Heart right ventricle (tissue), 16 donors: ENCODE data around the gene FBXO2. TPM values are rescaled to one million over a fixed set of nuclear protein-coding genes. Genes with fewer than 3 reads are reported as not detected.

ENCODE experiments used
- ATAC-seq, 8 donors: fragments of 200-7000 bp; cut with Tn5 transposase; one replicate each; pipeline ENCODE4 v1.9.1; 2020; ENCODE audit warnings: mild to moderate bottlenecking in 8 of 8, moderate library complexity in 8 of 8, moderate number of reproducible peaks in 1 of 8
- DNase-seq, 2 donors: peaks; one replicate each; pipeline ENCODE4 v3.0.0-alpha.2; 2020
- H3K27ac ChIP-seq, 10 donors: fragments of 200-600 bp; sonication (generic) in 2 of 10; one replicate each; pipeline versions ENCODE4 v1.5.0 to v1.8.0; 2020 to 2022; ENCODE audit warnings: mild to moderate bottlenecking in 3 of 10
- H3K27me3 ChIP-seq, 7 donors: fragments of 200-600 bp; one replicate each; pipeline ENCODE4 v1.8.0; 2021 to 2022; ENCODE audit warnings: mild to moderate bottlenecking in 2 of 7
- H3K36me3 ChIP-seq, 9 donors: fragments of 200-600 bp; sonication (generic) in 1 of 9; one replicate each; pipeline versions ENCODE4 v1.5.0 to v1.8.0; 2020 to 2022; ENCODE audit warnings: mild to moderate bottlenecking in 2 of 9
- H3K4me1 ChIP-seq, 9 donors: fragments of 200-600 bp; sonication (generic) in 1 of 9; one replicate each; pipeline versions ENCODE4 v1.5.0 to v1.8.0; 2020 to 2022; ENCODE audit warnings: mild to moderate bottlenecking in 4 of 9
- H3K4me3 ChIP-seq, 10 donors: fragments of 200-600 bp; sonication (generic) in 2 of 10; one replicate each; pipeline versions ENCODE4 v1.5.0 to v1.8.0; 2020 to 2022; ENCODE audit warnings: mild to moderate bottlenecking in 7 of 10, moderate library complexity in 2 of 10
- H3K9me3 ChIP-seq, 11 donors: fragments of 200-600 bp in 10 of 11; sonication (generic) in 2 of 11; one replicate each; pipeline versions ENCODE4 v1.5.0 to v1.8.0; 2013 to 2022; ENCODE audit warnings: mild to moderate bottlenecking in 2 of 11, control low read depth in 1 of 11, moderate library complexity in 1 of 11
- CTCF ChIP-seq, 9 donors: fragments of 200-600 bp; sonication (generic) in 2 of 9; IDR thresholded peaks; one replicate each; pipeline versions ENCODE4 v1.5.0 to v1.8.0; 2021 to 2022; ENCODE audit warnings: antibody characterized with exemption in 9 of 9, mild to moderate bottlenecking in 5 of 9, moderate library complexity in 1 of 9
- WGBS, 2 donors: extraction: QIAGEN DNeasy Blood & Tissue Kit; methylation state at CpG; one replicate each; pipeline ENCODE4 v1.1.7; 2013; ENCODE audit warnings: inconsistent platforms in 1 of 2; 5-methylcytosine and 5-hydroxymethylcytosine counted together
- intact Hi-C, 10 donors: fragments of 100-400 bp; cut with DNase I; formaldehyde crosslinking; loops; one replicate each; pipeline versions ENCODE4 v1.11.1 to v1.14.2; 2022
- long read RNA-seq, 3 donors: library from polyadenylated mRNA; unstranded; transcript quantifications; one replicate each; pipeline ENCODE4 v2.0.0, GENCODE V29; 2020 to 2021
- polyA plus RNA-seq, 2 donors: library from polyadenylated mRNA; stranded (reverse); fragments of 200-250 nt; gene quantifications; one replicate each; pipeline ENCODE4 v1.2.3, GENCODE V29; 2013
- total RNA-seq, 10 donors: library from RNA; stranded (reverse); fragmentation: NEBNext Ultra II Directional in 3 of 10; extraction: Animal tissue kit (Norgen Biotek cat#: 25700) in 3 of 10; gene quantifications; one replicate each; pipeline versions ENCODE4 v1.2.1 to v1.2.4, GENCODE V29; 2021 to 2023
- donor health status: Arrhythmogenic right ventricular cardiomyopathy.
- donor health status: ischemic (EF 13 %, LVEDD 7.1; RV severe dilation, severe dysfunction).
- donor health status: healthy with polysubstance abuse.
- donor health status: DM: no; HTN: yes; CAD: no.
- donor health status: DM: no; HTN: no; CAD: no.
- donor health status: ischemic (EF 25% LVEDD 6.9; RV normal size, moderate dysfunction).
- donor health status: ischemic (EF 25% LVEDD 5.7; RV mildly dilated, moderate dysfunction).
- donor health status: healthy.
- donor health status: DM: yes; HTN: yes; CAD: no.
- donor health status: Ischemic cardiomyopathy.
- donor health status: ischemic (EF 35%, LVEDD 5.7; RV mildly dilated, moderate dysfunction).
- donor health status: nonischemic (EF 11% LVEDD 7.7; RV severe dilation, severe dysfunction).
- donor health status: DM: yes; HTN: yes; CAD: no.
- donor health status: PGD.
- donor health status: ischemic (EF 29% LVEDD 5.4; RV normal size, mild dysfunction).
- donor health status: nonischemic (EF 23%, LVEDD 6.1; RV moderate dilation, normal function).

Gene FBXO2
- total RNA-seq: 1 to 10 TPM in 9 of 10 donors, under 1 TPM in 1; 0.70 to 5.5 (median 1.7) TPM
- polyA plus RNA-seq: 1 to 10 TPM; 2.7 to 5.3 TPM
- long read RNA-seq, donor 1, transcript FBXO2-201 (6 exons, 1,560 nt): major isoform, 7 of 16 reads
- long read RNA-seq, donor 1, partial matches to known transcripts: 8 of 16 reads
- long read RNA-seq, donor 1, other reads (novel, unspliced or antisense): 1 of 16 reads
- long read RNA-seq, donor 2, transcript FBXO2-201 (6 exons, 1,560 nt): major isoform, 6 of 11 reads
- long read RNA-seq, donor 2, partial matches to known transcripts: 5 of 11 reads
- long read RNA-seq, donor 2, other reads (novel, unspliced or antisense): 0 of 11 reads
- long read RNA-seq, donor 3, partial matches to known transcripts: 0 of 1 reads
- long read RNA-seq, donor 3, other reads (novel, unspliced or antisense): 0 of 1 reads

- TF ChIP-seq CTCF (IDR thresholded peaks at IDR 0.05): no peak
- peaks cover 3 to 42% (median 15%) of the 10 kb centered on the region in 7 donors for H3K27me3 ChIP-seq
- ATAC-seq: peak; percentile 23 to 82 (median 58)
- peak within 1 kb of the TSS; percentile 33 to 77 (median 66) for H3K4me3 ChIP-seq
- H3K9me3 ChIP-seq: no peaks in the 10 kb centered on the region
- peak within 1 kb of the TSS in 5 of 10 donors; percentile 15 to 66 (median 50) for H3K27ac ChIP-seq
- intact Hi-C loops: loop anchor here in 3 of 10 donors (5.0 kb wide), 2 partner anchors 63 to 68 kb away; no protein-coding TSS in a partner anchor
- peaks cover 4 to 34% (median 20%) of the 10 kb centered on the region in 9 donors for H3K4me1 ChIP-seq
- peak; percentile 34 to 61 for DNase-seq
- peaks cover 0 to 24% (median 3%) of the 10 kb centered on the region in 9 donors for H3K36me3 ChIP-seq
- WGBS, 2 donors: 2 to 4% methylated on average over 80 to 94 of the region's 94 CpGs
Measured at GRCh38 chr1:11654137-11654938, at the start of gene FBXO2, which contains the start of gene FBXO44. TSS of gene FBXO2 (minus strand) at chr1:11654429. CDS start at chr1:11654340, 89 bp downstream. TSS of gene FBXO44 (plus strand) at chr1:11654877. CDS start at chr1:11655836, 959 bp downstream.

GRCh38 chr1:11703357-11704193, 49.3 kb upstream of the FBXO2 start:
- intact Hi-C loops: no loop called here
- ATAC-seq: no peak
- TF ChIP-seq CTCF (IDR thresholded peaks at IDR 0.05): no peak
- DNase-seq: no peak
- Histone ChIP-seq H3K4me3 (no peak overlapping the region), H3K4me1 (peaks cover 0 to 31% (median 22%) of the 10 kb centered on the region in 9 donors), H3K9me3 (no peaks in the 10 kb centered on the region), H3K27ac (no peak overlapping the region), H3K36me3 (no peaks in the 10 kb centered on the region), H3K27me3 (peaks cover 0 to 72% (median 60%) of the 10 kb centered on the region in 7 donors)
- 61 to 77% methylated on average over 8 of the region's 8 CpGs for WGBS, 2 donors

GRCh38 chr1:11701981-11702803, 48.0 kb upstream of the FBXO2 start:
- intact Hi-C loops: no loop called here
- Histone ChIP-seq H3K27me3 (peaks cover 0 to 86% (median 68%) of the 10 kb centered on the region in 7 donors), H3K9me3 (no peaks in the 10 kb centered on the region), H3K4me3 (no peak overlapping the region), H3K36me3 (no peaks in the 10 kb centered on the region), H3K4me1 (peaks cover 0 to 18% (median 13%) of the 10 kb centered on the region in 9 donors), H3K27ac (no peak overlapping the region)
- WGBS, 2 donors: 85 to 86% methylated on average over 15 of the region's 15 CpGs
- DNase-seq (no peak), ATAC-seq (no peak)
- TF ChIP-seq CTCF (IDR thresholded peaks at IDR 0.05): no peak
